Smooth muscle cell (in vitro differentiated cells): ENCODE measurements around the gene LRRC45. TPM values are rescaled to one million over a fixed set of nuclear protein-coding genes. Genes with fewer than 3 reads are reported as not detected.

ENCODE experiments used
- DNase-seq: peaks from one replicate; lab custom pipeline; 2025; ENCODE audit not compliant: unreplicated experiment; lab: John Stamatoyannopoulos, UW
- H2AFZ ChIP-seq: fragments of 200-600 bp; sonication (generic); 2 replicates; pipeline ENCODE4 v1.6.0; 2016; ENCODE audit warnings: antibody characterized with exemption, low read depth, mild to moderate bottlenecking
- H3F3A ChIP-seq: fragments of 200-600 bp; sonication (generic); 2 replicates; pipeline ENCODE4 v1.6.0; 2017; ENCODE audit warnings: antibody characterized with exemption, low read depth
- H3K27ac ChIP-seq: fragments of 200-600 bp; sonication (generic); 2 replicates; pipeline ENCODE4 v1.5.1; 2016; ENCODE audit warnings: low read depth, mild to moderate bottlenecking
- H3K27me3 ChIP-seq: fragments of 200-600 bp; sonication (generic); 2 replicates; pipeline ENCODE4 v1.6.1; 2016; ENCODE audit warnings: low read depth, mild to moderate bottlenecking
- H3K36me3 ChIP-seq: fragments of 200-600 bp; sonication (generic); 2 replicates; pipeline ENCODE4 v1.5.1; 2016; ENCODE audit warnings: low read depth
- H3K4me1 ChIP-seq: fragments of 200-600 bp; sonication (generic); 2 replicates; pipeline ENCODE4 v1.5.1; 2016; ENCODE audit warnings: low read depth
- H3K4me2 ChIP-seq: fragments of 200-600 bp; sonication (generic); 2 replicates; pipeline ENCODE4 v1.6.0; 2016; ENCODE audit warnings: mild to moderate bottlenecking
- H3K4me3 ChIP-seq: fragments of 200-600 bp; sonication (generic); 2 replicates; pipeline ENCODE4 v1.5.1; 2016; ENCODE audit warnings: mild to moderate bottlenecking
- H3K79me2 ChIP-seq: fragments of 200-600 bp; sonication (generic); 2 replicates; pipeline ENCODE4 v1.6.0; 2016; ENCODE audit warnings: low read depth, mild to moderate bottlenecking
- H3K9ac ChIP-seq: fragments of 200-600 bp; sonication (generic); 2 replicates; pipeline ENCODE4 v1.6.0; 2016; ENCODE audit warnings: low read depth
- H3K9me3 ChIP-seq: fragments of 200-600 bp; sonication (generic); replicated peaks from 2 replicates; pipeline ENCODE4 v1.5.1; 2016; ENCODE audit warnings: low read depth
- H4K20me1 ChIP-seq: fragments of 200-600 bp; sonication (generic); 2 replicates; pipeline ENCODE4 v1.6.0; 2016; ENCODE audit warnings: low read depth
- WGBS: methylation state at CpG from one replicate; pipeline ENCODE4 v1.1.7; 2016; ENCODE audit warnings: low lambda C conversion rate; 5-methylcytosine and 5-hydroxymethylcytosine counted together
- polyA plus RNA-seq: library from polyadenylated mRNA; unstranded; fragments of >200 nt; fragmentation: Nextera tagmentation; extraction: Ambion mirVana; gene quantifications from 2 replicates; pipeline ENCODE4 v1.2.1, GENCODE V29; 2016
- total RNA-seq: library from RNA; depleted of rRNA; stranded (reverse); fragments of >200 nt; gene quantifications from 2 replicates; pipeline ENCODE4 v1.2.3, GENCODE V29; 2014
- TF ChIP-seq, protein P1 (sequence below): fragments of 200-600 bp; sonication (generic); IDR thresholded peaks from 2 replicates; pipeline ENCODE4 v1.5.1; 2017; ENCODE audit warnings: borderline replicate concordance, mild to moderate bottlenecking, antibody characterized with exemption; ENCODE audit not compliant: insufficient read depth, poor library complexity, severe bottlenecking

LRRC45 gene
- total and polyA plus RNA-seq, 2 experiments from 2014 or later: 9.6 to 13.5 TPM

DNA sequence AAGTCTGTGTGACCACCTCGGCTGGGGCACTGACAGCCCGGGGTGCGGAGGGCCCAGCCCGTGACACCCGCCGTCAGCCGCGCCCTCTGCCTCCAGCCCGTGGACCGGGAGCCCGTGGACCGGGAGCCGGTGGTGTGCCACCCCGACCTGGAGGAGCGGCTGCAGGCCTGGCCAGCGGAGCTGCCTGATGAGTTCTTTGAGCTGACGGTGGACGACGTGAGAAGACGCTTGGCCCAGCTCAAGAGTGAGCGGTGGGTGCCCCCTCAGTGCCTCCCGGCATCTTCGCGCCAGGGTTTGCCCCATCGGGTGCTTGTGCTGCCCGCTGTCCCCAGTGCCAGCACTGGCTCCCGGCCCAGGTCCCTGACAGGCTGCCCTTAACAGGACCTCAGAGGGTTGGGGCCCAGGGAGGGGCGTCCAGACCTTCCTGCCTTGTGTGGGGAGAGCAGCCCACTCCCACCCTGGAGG, 14.1 kb upstream of the LRRC45 start:
- Histone ChIP-seq H3K4me2 (no peak overlapping the region), H4K20me1 (no peaks in the 10 kb centered on the region), H3K79me2 (no peaks in the 10 kb centered on the region), H3F3A (no peaks in the 10 kb centered on the region), H2AFZ (no peak overlapping the region), H3K9ac (no peak overlapping the region), H3K27me3 (no peaks in the 10 kb centered on the region), H3K27ac (no peak overlapping the region), H3K9me3 (no peaks in the 10 kb centered on the region), H3K4me3 (no peak overlapping the region), H3K4me1 (peaks cover 6% of the 10 kb centered on the region), H3K36me3 (no peaks in the 10 kb centered on the region)
- DNase-seq: no peak
- TF ChIP-seq, protein P1, sequence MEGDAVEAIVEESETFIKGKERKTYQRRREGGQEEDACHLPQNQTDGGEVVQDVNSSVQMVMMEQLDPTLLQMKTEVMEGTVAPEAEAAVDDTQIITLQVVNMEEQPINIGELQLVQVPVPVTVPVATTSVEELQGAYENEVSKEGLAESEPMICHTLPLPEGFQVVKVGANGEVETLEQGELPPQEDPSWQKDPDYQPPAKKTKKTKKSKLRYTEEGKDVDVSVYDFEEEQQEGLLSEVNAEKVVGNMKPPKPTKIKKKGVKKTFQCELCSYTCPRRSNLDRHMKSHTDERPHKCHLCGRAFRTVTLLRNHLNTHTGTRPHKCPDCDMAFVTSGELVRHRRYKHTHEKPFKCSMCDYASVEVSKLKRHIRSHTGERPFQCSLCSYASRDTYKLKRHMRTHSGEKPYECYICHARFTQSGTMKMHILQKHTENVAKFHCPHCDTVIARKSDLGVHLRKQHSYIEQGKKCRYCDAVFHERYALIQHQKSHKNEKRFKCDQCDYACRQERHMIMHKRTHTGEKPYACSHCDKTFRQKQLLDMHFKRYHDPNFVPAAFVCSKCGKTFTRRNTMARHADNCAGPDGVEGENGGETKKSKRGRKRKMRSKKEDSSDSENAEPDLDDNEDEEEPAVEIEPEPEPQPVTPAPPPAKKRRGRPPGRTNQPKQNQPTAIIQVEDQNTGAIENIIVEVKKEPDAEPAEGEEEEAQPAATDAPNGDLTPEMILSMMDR: no peak
- 95% methylated on average over 27 of the region's 28 CpGs for WGBS

DNA sequence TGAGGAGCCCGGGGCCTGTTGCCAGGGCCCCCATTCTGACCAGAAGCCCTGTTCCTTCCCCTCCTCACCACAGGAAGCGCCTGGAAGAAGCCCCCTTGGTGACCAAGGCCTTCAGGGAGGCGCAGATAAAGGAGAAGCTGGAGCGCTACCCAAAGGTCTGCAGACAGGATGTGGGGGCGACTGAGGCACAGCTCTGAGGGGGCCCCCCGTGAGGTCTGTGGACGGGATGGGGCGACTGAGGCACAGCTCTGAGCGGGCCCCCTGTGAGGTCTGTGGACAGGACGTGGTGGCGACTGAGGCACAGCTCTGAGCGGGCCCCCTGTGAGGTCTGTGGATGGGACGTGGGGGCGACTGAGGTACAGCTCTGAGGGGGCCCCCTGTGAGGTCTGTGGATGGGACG, 13.7 kb upstream of the LRRC45 start:
- no peaks in the 10 kb centered on the region for H3K27me3 ChIP-seq
- no peak overlapping the region for H2AFZ ChIP-seq
- H3K4me1 ChIP-seq: peaks cover 1% of the 10 kb centered on the region
- H3K27ac ChIP-seq: no peak overlapping the region
- no peak overlapping the region for H3K9ac ChIP-seq
- H3K79me2 ChIP-seq: no peaks in the 10 kb centered on the region
- no peaks in the 10 kb centered on the region for H3K9me3 ChIP-seq
- TF ChIP-seq, protein P1: no peak
- H3K4me2 ChIP-seq: no peak overlapping the region
- H3F3A ChIP-seq: no peaks in the 10 kb centered on the region
- DNase-seq: no peak
- 94% methylated on average over 15 of the region's 15 CpGs for WGBS
- no peaks in the 10 kb centered on the region for H3K36me3 ChIP-seq
- H3K4me3 ChIP-seq: no peak overlapping the region
- H4K20me1 ChIP-seq: no peaks in the 10 kb centered on the region

DNA sequence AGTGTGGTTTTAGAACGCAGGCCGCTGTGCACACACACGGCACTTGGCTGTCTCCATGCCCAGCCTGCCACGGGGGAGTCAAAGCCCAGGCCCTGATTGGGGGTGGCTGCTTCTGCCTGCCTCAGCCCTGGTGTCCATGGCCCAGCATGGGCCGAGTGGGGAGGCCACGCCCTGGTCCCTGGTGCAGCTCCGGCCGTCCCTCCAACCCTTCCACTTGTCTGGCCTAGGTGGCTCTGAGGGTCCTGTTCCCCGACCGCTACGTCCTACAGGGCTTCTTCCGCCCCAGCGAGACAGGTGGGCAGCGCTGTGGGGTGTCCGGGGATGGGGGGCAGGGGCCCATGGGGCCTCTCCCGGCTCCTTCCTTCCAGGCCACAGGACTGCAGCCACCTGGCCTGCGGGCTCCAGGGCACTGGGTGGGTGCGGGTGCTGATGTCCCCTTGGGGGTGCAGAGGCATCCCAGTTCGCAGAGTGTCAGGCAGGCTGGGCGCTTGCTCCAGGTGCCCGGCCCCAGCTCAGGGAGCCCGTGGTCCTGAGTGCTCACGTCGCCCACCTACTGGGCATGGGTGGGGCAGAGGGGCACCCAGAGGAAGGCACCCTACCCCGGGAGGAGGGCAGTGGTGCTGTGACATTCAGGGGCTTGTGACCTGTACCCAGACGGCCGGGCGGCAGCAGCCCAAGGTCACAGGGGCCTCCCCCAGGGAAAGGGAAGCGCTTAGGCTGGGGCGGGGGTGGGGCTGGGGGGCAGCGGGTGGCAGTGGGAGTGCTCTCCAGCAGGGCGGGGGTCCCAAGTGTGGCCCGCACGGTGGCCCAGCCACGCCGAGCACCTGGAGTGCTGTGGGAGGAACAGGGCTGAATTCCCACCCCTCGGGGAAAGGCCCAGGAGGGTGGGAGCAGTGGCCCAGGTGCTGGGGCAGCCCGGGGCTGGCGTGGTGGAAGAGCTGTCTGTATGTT, 12.3 kb upstream of the LRRC45 start:
- 95% methylated on average over 28 of the region's 39 CpGs for WGBS
- no peaks in the 10 kb centered on the region for H3F3A ChIP-seq
- no peaks in the 10 kb centered on the region for H3K36me3 ChIP-seq
- H3K4me2 ChIP-seq: no peak overlapping the region
- H3K4me3 ChIP-seq: no peak overlapping the region
- TF ChIP-seq, protein P1: no peak
- H4K20me1 ChIP-seq: no peaks in the 10 kb centered on the region
- H3K9ac ChIP-seq: no peak overlapping the region
- no peaks in the 10 kb centered on the region for H3K27me3 ChIP-seq
- H3K4me1 ChIP-seq: no peaks in the 10 kb centered on the region
- no peak overlapping the region for H3K27ac ChIP-seq
- DNase-seq: no peak
- no peak overlapping the region for H2AFZ ChIP-seq
- no peaks in the 10 kb centered on the region for H3K79me2 ChIP-seq
- no peaks in the 10 kb centered on the region for H3K9me3 ChIP-seq
